Measurements from ENCODE around the gene HYLS1. TPM values are rescaled to one million over a fixed set of nuclear protein-coding genes. Genes with fewer than 3 reads are reported as not detected.

The HYLS1 gene
- polyA plus RNA-seq, 1 donor (not counting 4 experiments of a cell fraction or from before 2014, with no cell fraction given) = 7.2 TPM

GRCh38 chr11:125945797-125946520, 58.5 kb downstream of the HYLS1 start, which contains the start of gene VSIG10L2:
VSIG10L2 (plus strand) TSS chr11:125946044; CDS start chr11:125946056, 12 bp downstream.
- no peak for DNase-seq (ENCODE audit: low read depth, low spot score)
- TF ChIP-seq, protein P1, sequence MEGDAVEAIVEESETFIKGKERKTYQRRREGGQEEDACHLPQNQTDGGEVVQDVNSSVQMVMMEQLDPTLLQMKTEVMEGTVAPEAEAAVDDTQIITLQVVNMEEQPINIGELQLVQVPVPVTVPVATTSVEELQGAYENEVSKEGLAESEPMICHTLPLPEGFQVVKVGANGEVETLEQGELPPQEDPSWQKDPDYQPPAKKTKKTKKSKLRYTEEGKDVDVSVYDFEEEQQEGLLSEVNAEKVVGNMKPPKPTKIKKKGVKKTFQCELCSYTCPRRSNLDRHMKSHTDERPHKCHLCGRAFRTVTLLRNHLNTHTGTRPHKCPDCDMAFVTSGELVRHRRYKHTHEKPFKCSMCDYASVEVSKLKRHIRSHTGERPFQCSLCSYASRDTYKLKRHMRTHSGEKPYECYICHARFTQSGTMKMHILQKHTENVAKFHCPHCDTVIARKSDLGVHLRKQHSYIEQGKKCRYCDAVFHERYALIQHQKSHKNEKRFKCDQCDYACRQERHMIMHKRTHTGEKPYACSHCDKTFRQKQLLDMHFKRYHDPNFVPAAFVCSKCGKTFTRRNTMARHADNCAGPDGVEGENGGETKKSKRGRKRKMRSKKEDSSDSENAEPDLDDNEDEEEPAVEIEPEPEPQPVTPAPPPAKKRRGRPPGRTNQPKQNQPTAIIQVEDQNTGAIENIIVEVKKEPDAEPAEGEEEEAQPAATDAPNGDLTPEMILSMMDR (optimal IDR thresholded peaks at IDR 0.05 in 1 of 3, IDR thresholded peaks at IDR 0.05 in 1 of 3, conservative IDR thresholded peaks at IDR 0.05 in 1 of 3; ENCODE audit: extremely low read depth in 1 of 3, insufficient read depth in 2 of 3, low read length in 3 of 3) = no peak
- TF ChIP-seq EZH2 (IDR thresholded peaks at IDR 0.05; ENCODE audit: low read length) = no peak

GRCh38 chr11:125946712-125947418, 59.4 kb downstream of the HYLS1 start:
- dilution Hi-C loops (cut with MboI; ENCODE audit: extremely low pct_ligation_motif_present, low sequenced_read_pairs) = loop anchor here (25.0 kb wide), 1 partner anchor 265 kb away; the partner anchor contains the start of genes FAM118B and RPUSD4
- H2AFZ ChIP-seq (ENCODE audit: control insufficient read depth, low read length) = no peak overlapping the region
- no peak for FAIRE-seq
- no peaks in the 10 kb centered on the region for H3K9me1 ChIP-seq (ENCODE audit: control insufficient read depth, extremely low read depth, insufficient read depth, low read length)
- H3K27ac ChIP-seq (ENCODE audit: control insufficient read depth, insufficient read depth, low read length) = no peak overlapping the region
- no peak overlapping the region for H3K4me3 ChIP-seq (ENCODE audit: control insufficient read depth in 2 of 3, extremely low read depth in 1 of 3, insufficient read depth in 2 of 3, low read depth in 1 of 3, low read length in 3 of 3)
- peaks cover 4% of the 10 kb centered on the region for H3K4me1 ChIP-seq (ENCODE audit: control insufficient read depth, extremely low read depth, insufficient read depth, low read length)
- no peak for DNase-seq (ENCODE audit: low read depth, low spot score)
- no peaks in the 10 kb centered on the region for H3K79me2 ChIP-seq (ENCODE audit: control insufficient read depth, insufficient read depth, low read length)
- no peaks in the 10 kb centered on the region for H3K36me3 ChIP-seq (ENCODE audit: control insufficient read depth in 2 of 2, extremely low read depth in 1 of 2, insufficient read depth in 2 of 2, low read length in 2 of 2)
- H3K9ac ChIP-seq (ENCODE audit: control insufficient read depth, extremely low read depth, insufficient read depth, low read length) = no peak overlapping the region
- no peak overlapping the region for H3K4me2 ChIP-seq (ENCODE audit: control insufficient read depth, extremely low read depth, insufficient read depth, low read depth, low read length)
- no peaks in the 10 kb centered on the region for H4K20me1 ChIP-seq (ENCODE audit: control insufficient read depth, extremely low read depth, insufficient read depth, low read length)
- H3K27me3 ChIP-seq (ENCODE audit: control insufficient read depth, extremely low read depth, insufficient read depth, low read length) = no peaks in the 10 kb centered on the region
- no peaks in the 10 kb centered on the region for H3K9me3 ChIP-seq (ENCODE audit: control insufficient read depth, low read depth, low read length)
- no peak for TF ChIP-seq EZH2 (IDR thresholded peaks at IDR 0.05; ENCODE audit: low read length)
- TF ChIP-seq, protein P1 (optimal IDR thresholded peaks at IDR 0.05 in 1 of 3, IDR thresholded peaks at IDR 0.05 in 1 of 3, conservative IDR thresholded peaks at IDR 0.05 in 1 of 3; ENCODE audit: extremely low read depth in 1 of 3, insufficient read depth in 2 of 3, low read length in 3 of 3) = no peak

More at GRCh38 chr11:125945797-125946520, 58.5 kb downstream of the HYLS1 start, which contains the start of gene VSIG10L2:
- Histone ChIP-seq H3K36me3 (ENCODE audit: control insufficient read depth in 2 of 2, extremely low read depth in 1 of 2, insufficient read depth in 2 of 2, low read length in 2 of 2) (no peaks in the 10 kb centered on the region), H3K9ac (ENCODE audit: control insufficient read depth, extremely low read depth, insufficient read depth, low read length) (no peak within 1 kb of the TSS), H3K4me1 (ENCODE audit: control insufficient read depth, extremely low read depth, insufficient read depth, low read length) (no peaks in the 10 kb centered on the region), H3K9me3 (ENCODE audit: control insufficient read depth, low read depth, low read length) (no peaks in the 10 kb centered on the region), H4K20me1 (ENCODE audit: control insufficient read depth, extremely low read depth, insufficient read depth, low read length) (no peaks in the 10 kb centered on the region), H2AFZ (ENCODE audit: control insufficient read depth, low read length) (no peak within 1 kb of the TSS), H3K27ac (ENCODE audit: control insufficient read depth, insufficient read depth, low read length) (no peak within 1 kb of the TSS), H3K4me2 (ENCODE audit: control insufficient read depth, extremely low read depth, insufficient read depth, low read depth, low read length) (no peak within 1 kb of the TSS), H3K9me1 (ENCODE audit: control insufficient read depth, extremely low read depth, insufficient read depth, low read length) (no peaks in the 10 kb centered on the region), H3K4me3 (ENCODE audit: control insufficient read depth in 2 of 3, extremely low read depth in 1 of 3, insufficient read depth in 2 of 3, low read depth in 1 of 3, low read length in 3 of 3) (no peak within 1 kb of the TSS), H3K27me3 (ENCODE audit: control insufficient read depth, extremely low read depth, insufficient read depth, low read length) (no peaks in the 10 kb centered on the region), H3K79me2 (ENCODE audit: control insufficient read depth, insufficient read depth, low read length) (no peaks in the 10 kb centered on the region)
- dilution Hi-C loops (cut with MboI; ENCODE audit: extremely low pct_ligation_motif_present, low sequenced_read_pairs) = loop anchor here (25.0 kb wide), 1 partner anchor 266 kb away; the partner anchor contains the start of genes FAM118B and RPUSD4
- FAIRE-seq = no peak

Measured in keratinocyte (primary cell).